ENCODE measurements around the gene POMZP3.
"Not testable (repeated sequence)": the region's sequence is repeated elsewhere in the genome, so short reads cannot be mapped to it uniquely, and the experiment has no call there.

POMZP3 gene

DNA sequence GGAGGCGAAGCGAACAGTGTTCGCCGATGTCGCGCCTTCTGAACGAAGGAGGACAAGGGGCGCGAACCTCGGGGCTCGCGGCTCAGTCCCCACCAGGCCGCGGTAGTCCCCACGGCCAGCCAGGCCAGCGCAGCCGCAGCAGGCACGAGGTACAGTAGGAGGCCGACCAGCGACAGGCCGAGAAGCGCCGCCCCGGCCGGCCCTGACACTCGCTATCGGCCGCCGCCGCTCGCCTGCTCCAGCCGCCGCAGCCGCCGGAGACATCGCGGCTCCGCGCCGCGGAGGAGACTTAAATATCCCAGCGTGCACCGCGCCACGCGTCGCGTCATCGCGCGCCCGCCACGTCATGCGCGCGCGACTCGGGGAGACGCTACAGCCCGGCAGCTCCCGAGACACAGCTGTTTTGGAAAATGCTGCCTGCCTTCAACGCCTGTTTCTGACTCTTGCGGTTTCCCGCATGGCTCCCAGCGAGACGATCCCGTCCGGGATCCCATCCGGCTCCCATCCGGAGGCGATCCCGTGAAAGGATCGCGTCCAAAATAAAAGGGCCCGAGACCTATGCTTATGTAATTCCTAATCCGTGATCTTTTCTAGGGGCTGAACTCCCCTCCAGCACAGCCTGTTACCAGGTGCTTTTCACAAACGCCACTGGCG, at the start of gene POMZP3:
Gene POMZP3, minus strand, starts transcription at position 291 of the 654 bp plus-strand sequence. CDS start 1,215 bp downstream, outside the sequence.
- DNase-seq (ENCODE audit: low spot score), result peak; percentile 20

- not testable (repeated sequence) for DNase-seq (ENCODE audit: low spot score)
Measured at GRCh38 chr7:76675783-76676182, 48.7 kb upstream of the POMZP3 start.

GRCh38 chr7:76673346-76673745, 46.3 kb upstream of the POMZP3 start:
- DNase-seq (ENCODE audit: low spot score), result not testable (repeated sequence)

GRCh38 chr7:76659212-76659611, 32.1 kb upstream of the POMZP3 start:
- DNase-seq (ENCODE audit: low spot score), result not testable (repeated sequence)

DNA sequence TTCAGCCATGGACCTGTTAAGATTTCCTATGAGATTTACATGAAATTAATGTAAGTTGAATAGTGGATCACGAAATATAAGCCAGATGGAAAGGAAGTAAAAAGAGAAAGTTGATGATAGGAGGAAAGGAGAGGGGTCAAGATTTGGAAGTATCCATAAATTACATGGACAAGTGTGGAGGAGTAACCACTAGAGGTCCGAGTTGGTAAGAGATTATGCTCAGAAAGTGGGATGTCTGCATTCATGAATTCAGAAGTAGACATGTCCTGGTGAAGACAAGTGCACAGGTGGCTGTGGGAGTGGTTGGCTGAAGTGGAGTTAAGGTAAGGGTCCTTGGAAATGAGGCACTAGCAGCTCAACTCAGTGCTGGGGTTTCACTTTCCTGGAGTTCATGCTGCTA, 29.3 kb upstream of the POMZP3 start:
- DNase-seq (ENCODE audit: low spot score), result not testable (repeated sequence)

DNA sequence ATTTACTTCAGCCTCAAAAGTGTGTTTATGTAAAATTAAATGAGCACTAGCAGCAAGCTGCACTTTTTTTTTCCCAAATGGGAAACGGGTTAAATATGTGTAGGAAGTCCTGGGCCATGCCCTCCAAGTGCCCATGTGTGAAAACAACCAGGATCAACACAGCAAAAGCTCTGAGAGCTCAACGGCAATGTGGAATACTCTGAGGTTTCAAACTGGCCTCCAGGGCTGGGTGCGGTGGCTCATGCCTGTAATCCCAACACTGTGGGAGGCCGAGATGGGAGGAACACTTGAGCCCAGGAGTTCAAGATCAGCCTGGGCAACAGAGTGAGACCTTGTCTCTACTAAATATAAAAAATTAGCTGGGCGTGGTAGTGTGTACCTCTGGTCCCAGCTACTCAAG, 15.5 kb upstream of the POMZP3 start:
- not testable (repeated sequence) for DNase-seq (ENCODE audit: low spot score)

GRCh38 chr7:76637061-76637691, 10.1 kb upstream of the POMZP3 start:
- not testable (repeated sequence) for DNase-seq (ENCODE audit: low spot score)

- DNase-seq (ENCODE audit: low spot score), result peak; percentile 1
Measured at GRCh38 chr7:76626581-76626980, 498 bp downstream of the POMZP3 start.

DNA sequence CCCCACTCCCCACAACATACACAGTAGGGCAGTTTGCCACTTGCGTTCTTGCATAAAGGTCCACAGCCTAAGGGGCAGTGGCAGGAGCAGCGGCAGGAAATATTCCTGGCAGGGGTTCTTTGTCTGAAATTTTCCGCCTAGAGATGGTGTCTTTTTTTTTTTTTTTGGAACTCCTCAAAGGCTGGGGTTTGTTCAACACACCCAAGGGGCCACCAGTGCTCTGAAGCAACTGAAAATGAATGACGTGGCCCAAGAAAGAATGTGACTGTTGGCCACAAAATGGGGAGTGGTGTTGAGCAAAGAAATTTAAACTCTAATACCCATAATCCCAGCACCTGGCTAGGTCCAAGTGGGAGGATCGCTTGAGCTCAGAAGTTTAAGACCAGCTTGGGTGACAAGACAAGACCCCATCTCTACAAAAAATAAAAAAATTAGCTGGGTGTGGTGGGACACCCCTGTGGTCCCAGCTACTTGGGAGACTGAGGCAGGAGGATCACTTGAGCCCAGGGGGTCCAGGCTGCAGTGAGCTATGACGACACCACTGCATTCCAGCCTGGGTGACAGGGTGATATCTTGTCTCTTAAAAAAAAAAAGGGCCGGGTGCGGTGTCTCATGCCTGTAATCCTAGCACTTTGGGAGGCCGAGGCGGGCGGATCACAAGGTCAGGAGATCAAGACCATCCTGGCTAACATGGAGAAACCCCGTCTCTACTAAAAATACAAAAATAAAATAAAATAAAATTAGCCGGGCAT, 7.5 kb downstream of the POMZP3 start:
- not testable (repeated sequence) for DNase-seq (ENCODE audit: low spot score)

GRCh38 chr7:76613783-76614182, 13.3 kb downstream of the POMZP3 start:
- peak; percentile 11 for DNase-seq (ENCODE audit: low spot score)

- not testable (repeated sequence) for DNase-seq (ENCODE audit: low spot score)
Measured at GRCh38 chr7:76612232-76612631, 14.8 kb downstream of the POMZP3 start.

GRCh38 chr7:76609864-76610263, 17.2 kb downstream of the POMZP3 start:
- DNase-seq (ENCODE audit: low spot score), result not testable (repeated sequence)

GRCh38 chr7:76608469-76608868, 18.6 kb downstream of the POMZP3 start:
- not testable (repeated sequence) for DNase-seq (ENCODE audit: low spot score)

- DNase-seq (ENCODE audit: low spot score), result peak; percentile 20
Measured at GRCh38 chr7:76606027-76606426, 21.1 kb downstream of the POMZP3 start.

DNA sequence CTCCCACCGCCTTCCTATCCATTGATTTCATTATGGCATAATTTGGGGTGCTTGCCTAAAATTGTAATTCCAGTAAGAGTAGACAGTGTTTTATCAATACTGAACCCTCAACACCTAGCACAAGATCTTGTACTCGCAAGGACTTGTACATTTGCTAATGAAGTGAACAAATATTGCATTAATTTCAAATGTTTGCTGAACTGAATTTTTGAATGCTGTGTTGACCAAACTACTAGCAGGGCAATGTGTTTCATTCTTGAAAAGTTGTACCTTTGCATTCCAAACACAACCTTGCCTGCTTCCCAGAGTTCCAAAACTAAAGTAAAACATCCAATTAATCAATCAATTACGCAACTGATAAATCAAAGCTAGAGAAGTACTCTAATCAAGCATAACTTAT, 26.4 kb downstream of the POMZP3 start:
- DNase-seq (ENCODE audit: low spot score), result not testable (repeated sequence)

GRCh38 chr7:76600116-76600482, 27.0 kb downstream of the POMZP3 start:
- not testable (repeated sequence) for DNase-seq (ENCODE audit: low spot score)

- not testable (repeated sequence) for DNase-seq (ENCODE audit: low spot score)
Measured at GRCh38 chr7:76598590-76599264, 28.4 kb downstream of the POMZP3 start.

DNA sequence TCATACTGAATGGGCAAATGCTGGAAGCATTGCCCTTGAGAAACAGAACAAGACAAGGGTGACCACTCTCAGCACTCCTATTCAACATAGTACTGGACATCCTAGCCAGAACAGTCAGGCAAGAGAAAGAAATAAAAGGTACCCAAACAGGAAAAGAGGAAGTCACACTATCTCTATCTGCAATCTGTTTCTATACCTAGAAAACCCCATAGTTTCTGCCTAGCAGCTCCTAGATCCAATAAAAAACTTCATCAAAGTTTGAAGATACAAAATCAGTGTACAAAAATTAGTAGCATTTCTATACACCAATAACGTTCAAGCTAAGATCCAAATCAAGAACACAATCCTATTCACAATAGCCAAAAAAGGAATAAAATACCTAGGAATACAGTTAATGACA, 29.8 kb downstream of the POMZP3 start:
- not testable (repeated sequence) for DNase-seq (ENCODE audit: low spot score)

- DNase-seq (ENCODE audit: low spot score), result not testable (repeated sequence)
Measured at GRCh38 chr7:76592694-76593093, 34.4 kb downstream of the POMZP3 start.

DNA sequence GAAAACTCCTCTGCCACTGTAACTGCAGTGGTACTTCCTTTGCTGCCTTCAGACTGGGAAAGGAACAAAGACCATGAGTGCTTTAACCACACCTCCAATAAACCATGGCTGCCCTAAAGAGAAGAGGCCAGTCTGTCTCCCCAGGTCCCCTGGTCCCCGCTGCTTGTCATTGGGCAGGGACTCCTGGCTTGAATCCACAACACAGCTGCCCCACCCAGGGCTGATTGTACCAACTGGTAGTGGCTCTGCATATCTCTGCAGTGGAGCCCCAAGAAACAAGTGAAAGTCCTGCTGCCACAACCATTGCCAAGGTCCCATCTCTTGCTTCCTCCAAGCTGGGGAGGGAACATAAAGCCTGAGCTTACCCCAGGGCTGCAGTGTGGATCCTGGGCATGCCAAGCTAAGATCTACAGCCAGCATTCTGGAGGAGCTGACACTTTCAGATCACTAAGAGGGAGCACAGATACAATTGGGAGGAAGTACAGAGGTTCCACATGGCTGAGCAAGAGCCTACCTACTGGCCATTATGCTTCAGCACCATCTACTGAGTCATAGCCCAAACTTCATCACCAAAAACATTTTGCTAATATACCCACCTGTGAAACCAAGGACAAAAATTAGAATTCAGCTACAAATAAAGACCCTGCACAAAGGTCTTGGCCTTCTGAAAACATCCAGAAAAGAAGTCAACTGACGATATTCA, 35.3 kb downstream of the POMZP3 start:
- not testable (repeated sequence) for DNase-seq (ENCODE audit: low spot score)

DNA sequence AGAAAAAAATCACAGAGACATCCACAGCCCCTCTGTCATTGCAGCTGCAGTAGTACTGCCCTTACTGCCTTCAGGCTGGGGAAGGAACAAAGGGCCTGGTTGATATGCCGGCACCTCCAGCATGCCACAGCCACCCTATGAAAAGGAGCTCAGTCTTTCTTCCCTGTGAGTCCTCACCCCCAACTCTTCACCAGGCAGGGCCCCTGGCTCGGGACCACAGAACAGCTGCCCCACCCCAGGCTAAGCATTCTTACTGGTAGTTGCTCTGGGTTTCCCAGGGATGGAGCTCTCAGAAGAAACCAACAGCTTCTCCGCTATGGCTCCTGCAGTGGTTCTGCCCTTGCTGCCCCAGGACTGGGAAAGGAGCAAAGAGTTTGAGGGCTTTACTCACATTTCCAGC, 36.0 kb downstream of the POMZP3 start:
- DNase-seq (ENCODE audit: low spot score), result not testable (repeated sequence)

GRCh38 chr7:76588586-76588985, 38.5 kb downstream of the POMZP3 start:
- DNase-seq (ENCODE audit: low spot score), result not testable (repeated sequence)

Measured in putamen (tissue), 1 donor.